Myocyte (in vitro differentiated cells): ENCODE measurements around the gene LDLRAD4. TPM values are rescaled to one million over a fixed set of nuclear protein-coding genes. Genes with fewer than 3 reads are reported as not detected.
"Not testable (repeated sequence)": the region's sequence is repeated elsewhere in the genome, so short reads cannot be mapped to it uniquely, and the experiment has no call there.

Experiments used
- DNase-seq: peaks from one replicate; pipeline ENCODE4 v3.0.0-alpha.2; 2012; ENCODE audit warnings: low read depth
- total RNA-seq: library from RNA; depleted of rRNA; stranded (reverse); fragments of >200 nt; gene quantifications from 2 replicates; pipeline ENCODE4 v1.2.3, GENCODE V29; 2014

LDLRAD4 gene
- total RNA-seq, 1 donor from 2014 or later = 1.7 TPM

DNA sequence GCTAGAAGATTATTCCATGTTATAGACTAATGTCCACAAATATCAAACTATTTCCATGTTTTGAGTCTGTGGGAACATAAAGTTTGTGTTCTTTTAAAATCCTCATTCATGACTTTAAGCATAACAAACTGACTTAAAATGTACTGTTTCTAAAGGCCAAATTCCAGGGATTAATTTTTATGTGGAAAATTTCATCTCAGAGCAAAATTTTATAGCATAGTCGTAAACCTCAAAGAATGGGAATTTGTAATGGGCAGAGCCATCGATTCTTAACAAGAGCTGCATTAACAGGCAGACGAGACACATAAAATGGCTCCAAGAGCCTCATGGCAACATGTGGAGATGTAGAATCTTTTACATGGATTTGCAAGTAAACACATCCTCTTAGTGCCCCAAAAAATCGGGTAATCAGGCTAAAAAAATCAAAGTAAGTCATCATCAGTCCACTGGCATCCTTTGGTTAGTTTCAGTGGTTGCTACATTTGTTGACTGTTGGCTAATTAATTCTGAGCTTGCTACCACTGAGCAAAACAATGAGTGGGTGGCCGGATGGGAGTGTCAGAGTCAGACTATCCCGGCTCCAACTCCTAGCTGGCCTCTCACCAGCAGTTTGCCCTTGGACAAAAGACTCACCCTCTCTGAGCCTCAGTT lies 388.2 kb downstream of the LDLRAD4 start:
- no peak for DNase-seq

DNA sequence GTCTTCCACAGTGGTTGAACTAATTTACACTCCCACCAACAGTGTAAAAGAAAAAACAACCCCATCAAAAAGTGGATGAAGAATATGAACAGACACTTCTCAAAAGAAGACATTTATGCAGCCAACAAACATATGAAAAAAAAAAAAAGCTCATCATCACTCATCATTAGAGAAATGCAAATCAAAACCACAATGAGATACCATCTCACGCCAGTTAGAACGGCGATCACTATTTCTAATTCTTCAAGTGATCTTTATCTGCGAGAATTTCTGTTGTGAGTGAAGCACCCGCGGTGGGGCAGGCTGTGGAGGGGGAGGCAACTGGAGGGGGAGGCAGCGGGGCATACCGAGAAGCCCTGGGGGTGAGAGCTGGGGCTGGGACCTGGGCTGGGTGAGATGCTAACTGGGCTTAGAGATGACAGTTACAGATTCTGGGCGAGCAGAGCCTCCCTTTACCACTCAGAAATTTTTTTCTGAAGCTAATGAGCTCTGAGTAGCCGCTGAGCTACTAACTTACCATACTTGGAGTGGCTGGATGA lies 389.5 kb downstream of the LDLRAD4 start:
- not testable (repeated sequence) for DNase-seq

DNA sequence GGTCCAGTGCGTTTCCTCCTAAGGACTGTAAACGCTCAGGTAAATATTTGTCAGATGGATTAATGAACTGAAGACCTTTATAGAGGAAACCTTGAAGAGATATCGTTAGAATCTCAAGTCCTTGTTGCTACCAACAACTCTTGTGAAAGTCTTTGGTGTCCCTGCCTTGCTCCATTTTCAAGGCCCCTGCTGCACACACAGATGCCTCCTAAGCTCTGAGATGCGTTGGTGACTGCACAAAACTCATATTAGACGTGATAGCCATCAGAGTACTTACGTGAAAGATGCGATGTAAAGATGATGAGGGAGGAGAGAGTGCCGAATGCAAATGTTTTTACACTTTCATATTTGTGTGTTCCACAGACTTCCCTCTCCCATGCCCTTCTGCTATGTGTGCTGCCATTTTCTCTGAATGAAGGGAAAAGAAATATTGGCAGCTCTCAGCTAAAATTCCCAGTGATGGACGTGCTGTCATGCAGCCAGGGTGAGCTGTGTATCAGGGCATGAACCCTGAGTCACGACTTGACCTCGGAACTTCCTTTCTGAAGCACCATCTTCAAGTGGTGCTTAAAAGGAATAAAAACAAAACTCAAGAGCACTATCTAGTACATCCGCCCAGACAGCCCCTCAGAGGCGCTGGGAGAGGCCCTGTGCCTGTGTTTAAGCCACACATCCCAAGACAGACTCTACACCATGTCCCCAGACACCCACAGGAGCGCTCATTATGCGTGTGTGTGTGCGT lies 390.4 kb downstream of the LDLRAD4 start:
- no peak for DNase-seq

DNA sequence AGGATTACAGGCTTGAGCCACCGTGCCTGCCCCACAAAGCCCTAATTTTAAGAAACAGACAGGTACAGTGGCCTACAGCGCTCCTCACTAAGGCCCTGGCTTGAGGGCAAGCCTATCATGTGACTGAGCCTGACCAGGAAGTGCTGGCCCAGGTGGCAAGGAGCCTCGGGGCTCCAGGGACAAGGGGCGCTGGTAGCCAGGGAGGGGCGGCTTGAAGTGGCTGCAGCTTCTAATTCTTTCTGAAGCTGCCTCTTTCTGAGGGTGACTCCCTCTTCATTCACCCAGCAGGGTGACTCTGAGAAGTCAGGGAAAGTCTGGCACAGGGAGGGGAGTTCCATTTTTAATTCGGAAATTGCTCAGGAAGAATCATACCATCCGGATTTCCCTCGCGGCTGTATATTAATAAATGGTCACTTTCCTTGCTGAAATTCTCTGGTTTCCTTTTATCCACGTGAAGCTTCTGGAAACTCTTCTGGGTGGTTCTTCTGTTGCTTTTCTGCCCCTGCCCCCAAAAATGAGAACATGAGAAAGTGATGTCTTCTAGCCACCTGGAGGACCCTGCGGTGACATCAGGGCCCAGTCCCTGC lies 392.1 kb downstream of the LDLRAD4 start:
- no peak for DNase-seq

DNA sequence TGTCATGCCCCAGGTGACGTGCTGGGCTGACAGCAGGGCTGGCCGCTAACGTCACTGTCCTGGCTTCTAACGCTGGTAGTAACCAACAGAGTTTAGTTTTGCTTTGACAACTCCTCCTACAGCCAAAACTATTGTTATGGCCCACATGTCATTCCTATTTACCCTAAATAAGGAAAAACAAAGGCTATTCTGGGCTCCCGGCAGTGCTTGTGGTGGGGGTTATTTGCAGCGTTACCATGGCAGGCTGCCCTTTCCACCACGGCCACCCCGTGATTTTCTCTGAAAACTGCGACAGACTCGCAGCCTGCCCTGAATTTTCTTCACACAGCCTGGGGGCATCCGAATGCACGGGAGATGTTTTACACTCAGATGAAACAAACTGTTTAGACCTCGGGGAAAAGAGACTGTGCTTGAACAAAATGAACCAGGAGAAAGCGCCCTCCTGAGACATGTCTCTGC lies 392.6 kb downstream of the LDLRAD4 start:
- DNase-seq = peak; percentile 38

DNA sequence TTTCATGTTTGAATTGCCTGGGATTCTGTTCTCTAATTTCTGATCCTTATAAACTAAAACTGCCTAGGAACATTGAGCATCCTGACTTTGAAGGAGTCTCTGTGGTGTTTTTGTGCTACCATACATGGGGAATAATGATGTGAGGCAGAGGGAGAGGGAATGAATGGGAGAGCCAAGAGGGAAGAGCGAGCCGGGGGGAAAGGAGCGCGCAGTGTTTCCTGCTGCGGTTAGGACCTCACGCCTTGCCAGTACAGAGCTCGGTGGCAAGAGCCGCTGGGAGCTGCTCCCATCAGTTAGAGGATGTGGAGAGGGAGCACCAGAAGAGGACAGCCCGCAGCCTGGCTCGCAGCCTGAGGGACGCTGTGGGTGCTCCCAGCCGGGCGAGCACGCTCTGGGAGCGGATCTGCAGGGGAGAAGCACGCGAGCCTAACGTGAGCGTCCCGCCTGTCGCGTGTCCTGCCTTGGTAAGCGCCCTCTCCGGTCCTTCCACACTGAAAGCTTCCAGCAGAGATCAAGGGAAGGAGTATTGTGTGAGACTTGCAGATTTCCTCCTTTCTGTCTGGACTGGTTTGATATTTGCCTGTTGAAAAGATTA lies 393.1 kb downstream of the LDLRAD4 start:
- peak; percentile 45 for DNase-seq

DNA sequence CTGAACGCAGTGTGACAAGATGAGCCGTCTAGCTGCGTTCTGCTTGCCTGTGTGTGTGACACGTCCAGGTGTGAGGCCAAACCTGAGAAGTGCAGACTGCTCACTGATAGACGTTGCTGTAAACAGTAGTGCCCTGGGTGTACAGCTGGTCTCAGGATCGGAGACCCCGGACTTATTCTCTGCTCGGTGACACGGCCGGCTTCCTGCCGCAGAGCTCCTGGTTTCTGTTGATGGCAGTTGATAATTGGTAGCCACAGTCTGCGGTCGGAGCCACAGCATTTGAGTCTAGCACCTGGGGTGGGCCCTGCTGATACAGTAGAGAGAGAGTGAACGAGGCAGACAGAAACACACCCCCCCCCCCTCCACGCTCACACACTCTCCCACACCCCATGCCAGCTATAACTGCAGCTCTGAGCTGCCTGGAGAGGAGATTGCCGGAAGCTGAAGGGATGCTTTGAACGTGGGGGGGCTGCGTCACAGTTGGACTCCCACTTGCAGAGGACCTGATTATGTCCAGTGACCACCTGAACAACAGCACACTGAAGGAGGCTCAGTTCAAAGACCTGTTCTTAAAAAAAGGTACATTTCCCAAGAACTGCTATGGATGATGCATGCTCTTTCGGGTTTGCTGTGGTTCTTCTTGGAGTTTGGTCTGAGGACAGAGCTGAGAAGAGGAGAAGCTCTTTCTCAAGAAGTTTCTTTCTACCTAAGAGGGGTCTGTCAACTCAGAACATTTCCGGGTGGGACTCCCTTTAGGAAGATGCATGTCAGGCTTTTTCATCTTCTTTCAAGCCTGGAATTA lies 393.8 kb downstream of the LDLRAD4 start:
- no peak for DNase-seq

DNA sequence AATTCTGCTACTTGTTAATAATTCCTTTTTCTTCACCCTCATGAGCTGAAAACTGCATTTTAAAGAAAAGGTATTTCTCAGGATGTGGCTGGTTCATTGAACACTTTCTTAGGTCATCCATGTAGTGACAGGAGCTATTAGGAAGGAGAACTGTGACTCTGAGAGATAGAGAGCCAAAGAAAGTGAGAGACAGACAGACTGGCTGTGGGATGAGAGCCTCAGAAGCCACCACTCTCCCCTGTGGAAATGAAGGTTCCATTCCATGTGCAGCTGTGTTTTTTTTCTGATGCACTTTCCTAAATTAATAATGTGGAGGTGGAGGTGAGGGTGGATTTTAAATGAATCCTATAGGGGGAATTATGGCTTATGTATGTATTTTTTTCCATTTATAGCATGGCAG lies 394.5 kb downstream of the LDLRAD4 start:
- DNase-seq = no peak

DNA sequence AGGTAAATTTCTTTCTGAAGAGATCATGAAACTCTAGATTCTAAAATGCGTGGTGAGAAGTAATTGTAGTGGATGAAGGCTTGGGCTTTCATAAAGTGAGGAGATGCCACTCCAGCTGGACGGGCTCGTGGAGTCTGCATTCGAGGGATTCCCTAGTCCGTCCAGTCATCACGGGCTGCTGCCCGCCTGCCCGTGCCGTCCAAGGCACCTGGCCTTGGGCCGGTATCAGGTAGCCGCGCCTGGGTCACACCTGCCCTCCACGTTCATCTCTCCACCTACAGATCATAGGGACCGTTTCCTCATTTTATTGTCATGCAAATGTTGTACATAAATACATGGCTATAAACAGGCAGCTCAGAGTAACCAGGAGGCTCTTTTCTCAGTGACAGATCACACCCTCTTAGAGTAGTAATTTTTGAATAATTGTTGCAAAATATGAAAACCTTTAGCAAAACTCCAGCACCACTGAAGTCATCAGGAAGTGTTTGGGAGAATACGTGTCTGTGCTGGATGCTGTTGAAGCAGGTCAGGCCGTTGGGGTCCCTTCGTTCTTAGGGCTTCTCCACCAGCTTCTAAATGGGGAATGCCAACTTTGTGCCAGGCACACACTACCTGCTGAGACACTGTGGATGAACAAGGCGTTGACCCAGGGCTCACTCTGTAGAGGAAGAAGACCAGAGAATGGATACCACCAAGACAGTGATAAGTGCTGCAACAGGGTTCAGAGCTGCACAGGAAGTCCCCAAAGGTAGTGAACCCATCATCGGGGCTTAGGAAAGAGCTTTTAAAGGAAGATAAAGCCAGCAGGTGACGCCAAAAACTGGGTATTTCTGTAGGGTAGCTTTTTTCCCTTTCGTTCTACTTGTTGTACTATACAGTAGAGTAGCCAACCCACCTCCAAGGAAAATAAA lies 395.3 kb downstream of the LDLRAD4 start:
- no peak for DNase-seq

DNA sequence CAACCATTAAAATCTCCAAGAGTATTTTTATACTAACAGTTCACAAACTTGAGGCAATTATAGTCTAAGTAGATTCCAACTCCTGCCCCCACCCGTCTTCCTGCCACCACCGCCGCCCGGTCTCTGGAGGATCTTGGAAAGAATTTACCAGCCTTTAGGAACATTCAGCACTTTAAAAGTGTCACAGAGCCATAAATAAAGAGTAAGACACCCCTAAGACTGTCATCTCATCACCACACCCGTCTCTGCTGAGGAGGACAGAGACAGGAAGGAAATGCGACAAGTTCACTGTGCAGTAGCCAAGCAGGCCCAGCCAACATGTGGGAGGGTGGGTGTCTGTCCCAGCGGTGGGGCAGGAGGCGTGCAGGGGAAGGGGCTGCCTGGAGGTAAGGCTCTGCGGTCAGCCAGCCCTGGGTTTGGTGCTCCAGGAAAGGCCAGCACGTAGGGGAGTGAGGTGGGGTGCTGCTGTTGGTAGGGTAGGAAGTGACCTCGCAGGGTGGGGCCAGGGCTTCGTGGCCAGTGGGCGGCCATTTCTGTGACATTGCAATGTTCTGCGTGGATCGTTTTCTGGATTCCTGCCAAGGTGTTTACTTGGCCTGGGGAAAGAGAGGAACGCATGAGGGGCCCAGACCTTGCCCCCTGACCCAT lies 396.2 kb downstream of the LDLRAD4 start:
- peak; percentile 46 for DNase-seq

DNA sequence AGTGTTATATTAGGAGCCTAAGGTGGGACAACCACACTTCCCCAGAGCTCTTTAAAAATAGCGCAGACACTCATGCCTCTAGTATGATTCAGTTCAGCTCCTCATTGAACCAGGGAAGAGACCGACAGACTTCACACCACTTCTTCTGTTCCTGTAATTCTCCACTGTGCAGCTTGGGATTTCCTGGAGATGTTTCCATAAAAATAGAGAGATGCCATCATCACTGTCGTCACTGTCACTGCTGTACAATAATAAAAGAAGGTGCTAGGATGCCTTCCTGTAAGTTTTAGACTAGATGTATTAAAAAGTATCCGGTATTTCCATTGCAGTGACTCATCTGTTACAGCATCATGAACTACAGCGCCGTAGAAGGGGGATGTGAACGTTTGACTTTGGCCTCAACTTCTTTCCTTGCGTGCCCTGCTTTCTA lies 396.9 kb downstream of the LDLRAD4 start:
- DNase-seq = peak; percentile 84

DNA sequence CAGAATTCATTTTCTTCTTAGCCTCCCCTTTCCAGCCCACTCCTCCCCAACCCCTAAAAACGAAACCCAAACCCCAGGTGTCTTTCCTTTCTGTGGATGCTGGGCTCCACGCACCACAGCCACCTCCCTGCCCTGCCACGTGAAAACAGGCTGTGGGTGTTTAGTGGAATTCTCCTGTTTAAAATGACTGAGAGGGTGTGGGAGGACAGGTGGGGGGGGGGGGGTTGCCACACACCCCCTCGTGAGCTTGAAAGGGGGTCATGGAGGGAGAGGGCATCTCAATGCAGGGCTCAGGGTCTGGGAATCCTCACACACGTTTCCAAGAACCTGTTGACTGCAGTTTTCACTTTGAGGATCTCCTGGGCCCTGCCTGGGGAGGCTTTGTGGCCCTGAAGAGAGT lies 397.5 kb downstream of the LDLRAD4 start:
- DNase-seq = no peak

DNA sequence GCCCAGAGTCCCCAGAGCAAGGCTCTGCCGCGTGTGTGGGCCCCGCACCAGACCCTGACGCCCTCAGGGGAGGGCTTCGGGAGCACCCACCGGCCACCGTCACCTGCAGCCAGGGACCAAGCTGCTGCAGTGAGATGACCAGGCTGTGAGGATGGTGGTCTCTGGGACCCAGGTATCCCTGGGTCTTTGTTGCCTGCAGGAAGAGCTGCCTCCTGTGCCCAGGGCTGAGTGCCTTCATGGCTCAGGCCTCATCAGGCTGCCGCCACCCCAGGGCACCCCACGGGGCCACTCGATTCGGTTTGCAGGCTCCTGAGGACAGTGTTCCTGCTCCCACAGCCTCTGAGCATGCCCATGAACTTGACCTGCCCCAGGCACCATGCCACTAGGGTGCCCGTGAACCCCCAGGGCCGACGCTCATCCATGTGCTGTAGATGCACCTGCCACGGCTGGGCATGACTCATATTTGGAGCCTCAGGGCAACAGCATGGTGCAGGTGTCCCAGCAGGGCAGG lies 398.0 kb downstream of the LDLRAD4 start:
- no peak for DNase-seq

DNA sequence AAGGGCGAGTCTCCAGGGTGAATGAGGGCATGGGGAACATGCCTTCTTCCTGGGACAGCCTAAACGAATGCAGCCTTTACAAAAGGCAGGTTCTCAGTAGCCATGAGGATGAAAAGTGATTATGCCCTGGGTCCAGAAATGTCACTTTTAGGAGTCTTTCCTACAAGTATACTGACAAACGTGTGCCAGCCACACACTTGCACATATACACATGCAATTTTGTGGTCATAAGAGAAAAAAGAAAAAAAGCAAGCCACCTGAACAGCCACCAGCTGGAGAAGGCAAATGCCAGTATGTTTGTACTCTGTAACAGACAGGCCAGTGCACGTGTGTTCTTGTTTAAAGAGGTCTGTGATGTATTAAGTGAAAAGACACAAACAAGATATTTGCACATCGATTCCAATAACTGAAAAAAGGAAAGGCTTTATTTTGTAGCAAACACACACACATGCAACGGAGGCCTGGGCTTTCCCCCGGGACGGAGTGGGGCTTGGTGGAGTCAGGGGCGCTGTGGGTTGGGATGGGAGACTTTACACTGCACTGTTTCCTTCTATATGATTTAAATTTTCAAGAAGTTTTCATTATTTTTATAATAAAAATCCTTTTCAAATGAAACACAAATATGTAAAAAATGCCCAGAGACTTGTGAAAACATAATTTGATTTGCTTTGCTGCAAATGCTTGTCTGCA lies 399.4 kb downstream of the LDLRAD4 start:
- no peak for DNase-seq

DNA sequence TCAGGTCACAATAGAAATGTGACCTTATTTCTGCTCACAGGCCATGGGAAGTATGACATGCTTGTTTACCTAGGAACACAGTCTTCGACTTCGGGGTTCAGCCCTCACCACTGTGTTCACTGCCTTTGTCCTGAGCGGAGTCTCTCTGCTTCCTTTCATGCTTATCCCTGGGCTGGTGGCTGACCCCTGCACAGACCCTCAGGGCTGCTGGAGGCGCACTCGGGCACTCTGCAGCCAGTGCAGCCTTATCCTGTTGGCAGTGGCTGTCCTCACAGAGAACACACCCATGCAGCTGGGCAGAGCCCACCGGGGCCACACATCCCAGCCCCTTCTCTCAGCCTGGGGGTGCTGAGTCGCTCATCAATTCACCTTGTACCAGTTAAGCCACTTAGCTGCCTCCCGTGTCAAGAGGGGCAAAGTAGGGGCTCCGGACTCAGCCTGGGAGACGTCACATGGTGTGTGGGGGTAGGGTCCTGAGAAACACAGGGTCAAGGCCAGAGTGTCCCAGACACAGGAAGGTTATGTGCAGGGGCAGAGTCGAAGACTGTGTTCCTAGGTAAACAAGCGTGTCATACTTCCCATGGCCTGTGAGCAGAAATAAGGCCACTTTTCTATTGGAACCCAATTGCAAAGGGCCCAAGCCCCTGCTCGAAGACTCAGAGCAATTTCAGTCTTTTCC lies 400.3 kb downstream of the LDLRAD4 start:
- no peak for DNase-seq

DNA sequence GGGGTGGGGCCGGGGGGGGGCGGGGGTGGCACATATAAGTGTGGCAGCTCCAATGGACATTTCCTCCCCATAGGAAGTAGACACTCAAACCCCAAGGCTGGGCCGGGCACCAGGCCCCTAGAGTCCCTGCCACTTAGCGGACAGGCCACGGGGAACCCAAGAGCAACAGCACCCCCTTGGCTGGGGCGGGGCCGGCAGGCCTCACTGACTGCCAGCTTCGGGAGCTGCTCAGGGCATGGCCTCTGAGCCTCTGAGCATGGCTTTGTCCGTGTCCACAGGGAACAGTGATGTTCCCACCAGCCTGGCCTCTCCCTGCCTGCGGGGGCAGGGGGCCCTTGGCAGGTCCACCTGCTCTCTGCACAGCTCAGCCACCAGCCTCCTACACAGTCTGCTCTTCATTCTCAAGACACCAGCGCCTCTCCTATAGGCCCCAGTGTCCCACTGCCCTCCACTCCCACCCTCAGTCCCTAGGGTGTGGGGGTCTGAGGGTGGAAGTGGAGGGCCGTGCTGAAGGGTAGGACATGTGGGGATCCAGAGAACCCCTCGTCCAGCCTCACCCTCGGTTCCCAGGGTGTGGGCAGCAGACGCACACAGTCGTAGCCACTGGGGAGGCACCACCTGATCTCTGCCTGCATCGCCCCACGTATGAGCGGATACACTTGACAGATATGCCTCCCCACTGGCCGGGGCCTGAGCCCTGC lies 401.1 kb downstream of the LDLRAD4 start:
- DNase-seq = no peak

DNA sequence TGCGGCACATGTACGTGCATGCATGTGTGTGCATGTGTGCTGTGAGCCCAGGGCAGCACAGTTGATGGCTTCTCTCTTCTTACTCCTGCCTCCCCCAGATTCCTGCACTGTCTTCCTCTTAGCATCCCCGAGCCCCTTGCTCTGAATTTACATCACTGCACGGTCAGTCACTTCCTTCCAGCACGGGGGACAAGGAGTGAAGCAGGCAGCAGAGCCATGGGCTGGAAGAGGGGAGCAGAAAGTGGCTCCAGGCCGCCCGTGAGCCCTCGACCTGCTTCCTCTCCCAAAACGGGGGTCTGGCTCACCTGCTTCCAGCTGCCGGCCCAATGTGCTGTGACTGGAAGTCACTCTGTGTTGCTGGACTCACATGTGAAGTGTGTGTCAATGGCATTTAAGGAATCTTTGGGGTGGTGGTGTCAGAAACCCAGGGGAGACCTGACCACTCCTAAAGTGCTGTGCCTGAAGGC lies 401.7 kb downstream of the LDLRAD4 start:
- no peak for DNase-seq
